ENCODE data around the gene ZNF181. TPM values are rescaled to one million over a fixed set of nuclear protein-coding genes. Genes with fewer than 3 reads are reported as not detected.

Gene ZNF181
- total RNA-seq, 1 experiment from 2014 or later: 8.2 TPM

DNA sequence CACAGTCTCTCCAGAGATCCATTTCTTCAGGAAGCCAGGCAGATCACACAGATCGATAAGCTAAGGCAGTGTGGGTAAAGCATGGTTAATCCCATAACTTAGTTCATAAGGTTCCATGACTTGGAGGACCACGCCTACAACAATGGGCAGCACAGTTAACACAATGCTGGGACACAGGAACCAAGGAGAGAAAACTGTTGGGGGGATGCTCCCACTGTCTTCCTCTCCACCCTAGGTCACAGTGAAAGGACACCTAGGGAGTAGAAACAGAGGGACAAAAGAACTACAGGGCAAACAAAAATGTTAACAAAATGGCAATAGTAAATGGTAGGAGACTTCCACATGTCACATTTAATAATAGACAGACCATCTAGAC lies 20.8 kb upstream of the ZNF181 start:
- no peak overlapping the region for H4K5ac ChIP-seq (ENCODE audit: insufficient read length, low read depth, low read length)
- no peak overlapping the region for H3K9ac ChIP-seq (ENCODE audit: extremely low read depth, insufficient read length, low read length)
- no peaks in the 10 kb centered on the region for H3K79me1 ChIP-seq (ENCODE audit: insufficient read depth, low read depth, low read length, poor library complexity, severe bottlenecking)
- no peak overlapping the region for H2BK20ac ChIP-seq (ENCODE audit: low read depth, low read length, poor library complexity, severe bottlenecking)
- H3T11ph ChIP-seq (ENCODE audit: low read length): no peak overlapping the region
- no peak overlapping the region for H3K23ac ChIP-seq (ENCODE audit: insufficient read length, low read depth, low read length)
- H2AFZ ChIP-seq (ENCODE audit: low read length): no peak overlapping the region
- H3K27me3 ChIP-seq (ENCODE audit: insufficient read depth, low read length): no peaks in the 10 kb centered on the region
- no peak overlapping the region for H3K56ac ChIP-seq (ENCODE audit: insufficient read length, low read depth, low read length)
- peaks cover 16% of the 10 kb centered on the region for H3K9me3 ChIP-seq (ENCODE audit: control insufficient read depth, low read depth, low read length)
- WGBS (ENCODE audit: extremely low coverage, insufficient read length, low lambda C conversion rate): no CpG with 5 or more reads among the region's 2 CpGs
- H2BK15ac ChIP-seq (ENCODE audit: low read depth, low read length): no peak overlapping the region
- DNase-seq: no peak
- H2BK120ac ChIP-seq (ENCODE audit: low read depth, low read length, poor library complexity, severe bottlenecking): no peak overlapping the region
- TF ChIP-seq, protein P1, sequence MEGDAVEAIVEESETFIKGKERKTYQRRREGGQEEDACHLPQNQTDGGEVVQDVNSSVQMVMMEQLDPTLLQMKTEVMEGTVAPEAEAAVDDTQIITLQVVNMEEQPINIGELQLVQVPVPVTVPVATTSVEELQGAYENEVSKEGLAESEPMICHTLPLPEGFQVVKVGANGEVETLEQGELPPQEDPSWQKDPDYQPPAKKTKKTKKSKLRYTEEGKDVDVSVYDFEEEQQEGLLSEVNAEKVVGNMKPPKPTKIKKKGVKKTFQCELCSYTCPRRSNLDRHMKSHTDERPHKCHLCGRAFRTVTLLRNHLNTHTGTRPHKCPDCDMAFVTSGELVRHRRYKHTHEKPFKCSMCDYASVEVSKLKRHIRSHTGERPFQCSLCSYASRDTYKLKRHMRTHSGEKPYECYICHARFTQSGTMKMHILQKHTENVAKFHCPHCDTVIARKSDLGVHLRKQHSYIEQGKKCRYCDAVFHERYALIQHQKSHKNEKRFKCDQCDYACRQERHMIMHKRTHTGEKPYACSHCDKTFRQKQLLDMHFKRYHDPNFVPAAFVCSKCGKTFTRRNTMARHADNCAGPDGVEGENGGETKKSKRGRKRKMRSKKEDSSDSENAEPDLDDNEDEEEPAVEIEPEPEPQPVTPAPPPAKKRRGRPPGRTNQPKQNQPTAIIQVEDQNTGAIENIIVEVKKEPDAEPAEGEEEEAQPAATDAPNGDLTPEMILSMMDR (conservative IDR thresholded peaks at IDR 0.05): no peak
- no peak overlapping the region for H2BK5ac ChIP-seq (ENCODE audit: insufficient read length, low read length)
- peaks cover 9 to 11% (median 9%) of the 10 kb centered on the region in 3 experiments for H3K36me3 Mint-ChIP-seq (ENCODE audit: insufficient read depth in 1 of 3, low read depth in 3 of 3)
- H4K8ac ChIP-seq (replicated peaks; ENCODE audit: insufficient read length, low read depth, low read length): no peak overlapping the region
- peaks cover 83 to 87% of the 10 kb centered on the region in 2 experiments for H3K9me3 Mint-ChIP-seq
- no peaks in the 10 kb centered on the region for H4K20me1 ChIP-seq (ENCODE audit: control insufficient read depth, insufficient read depth, insufficient read length)
- H2AK5ac ChIP-seq (ENCODE audit: insufficient read length, low read length): no peak overlapping the region
- H3K4ac ChIP-seq (ENCODE audit: low read depth, low read length): no peak overlapping the region
- H3K79me2 ChIP-seq (ENCODE audit: insufficient read depth, low read length): no peaks in the 10 kb centered on the region
- H3K27me3 Mint-ChIP-seq (ENCODE audit: low read depth): peaks cover 14% of the 10 kb centered on the region
- no peak overlapping the region for H2BK12ac ChIP-seq (ENCODE audit: insufficient read length, low read depth, low read length)
- no peak overlapping the region for H3K27ac Mint-ChIP-seq
- no peaks in the 10 kb centered on the region for H3K4me1 ChIP-seq (ENCODE audit: insufficient read depth, low read length)
- H3K4me2 ChIP-seq (ENCODE audit: insufficient read depth, insufficient read length, low read length): no peak overlapping the region
- H3K4me3 Mint-ChIP-seq: no peak overlapping the region
- H3K23me2 ChIP-seq (ENCODE audit: insufficient read length, low read depth, low read length, poor library complexity, severe bottlenecking): no peaks in the 10 kb centered on the region
- H3K4me1 Mint-ChIP-seq: peaks cover 5 to 8% of the 10 kb centered on the region in 2 experiments; a peak in 3 of 4 replicates
- no peak overlapping the region for H3K14ac ChIP-seq (ENCODE audit: insufficient read depth, low read length)
- H4K91ac ChIP-seq (ENCODE audit: insufficient read length, low read depth, low read length): no peak overlapping the region
- no peak overlapping the region for H3K18ac ChIP-seq (ENCODE audit: insufficient read length, low read depth, low read length)
- H3K27ac ChIP-seq (ENCODE audit: insufficient read length, low read depth, low read length): no peak overlapping the region
